ENCODE data around the gene SYTL3.

The SYTL3 gene

DNA sequence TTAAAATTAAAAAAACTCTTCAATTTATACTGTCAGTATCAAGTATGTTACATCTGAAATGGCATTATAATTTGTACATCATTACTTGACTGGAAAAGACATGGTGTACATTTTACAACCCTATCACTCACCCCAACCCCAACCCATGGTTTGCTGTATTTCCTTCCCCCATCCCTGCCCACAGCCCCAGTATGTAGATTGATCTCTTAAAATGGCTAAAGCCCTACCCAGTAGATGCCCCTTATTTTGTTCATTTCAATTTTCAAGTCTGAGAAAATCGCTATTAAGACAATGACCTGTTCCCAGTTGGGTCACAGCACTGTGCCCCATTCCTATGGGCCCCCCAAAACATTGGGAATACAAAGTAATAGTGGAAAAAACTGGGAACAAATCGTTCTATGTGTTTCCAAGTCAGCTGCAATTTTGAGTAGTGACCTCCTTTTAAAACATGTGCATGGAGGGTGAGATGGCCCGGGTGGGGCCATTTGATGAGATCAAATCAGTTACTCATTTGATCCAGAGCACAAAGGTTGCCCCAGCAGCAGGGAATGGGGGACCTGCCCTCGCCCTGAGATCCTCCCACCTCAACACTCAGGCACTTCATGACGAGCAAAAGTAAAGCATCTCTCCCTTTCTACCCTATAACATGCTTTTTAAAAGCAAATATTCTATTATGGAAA, 156.0 kb downstream of the SYTL3 start:
- H3F3A ChIP-seq (ENCODE audit: low read depth) = peaks cover 11% of the 10 kb centered on the region

DNA sequence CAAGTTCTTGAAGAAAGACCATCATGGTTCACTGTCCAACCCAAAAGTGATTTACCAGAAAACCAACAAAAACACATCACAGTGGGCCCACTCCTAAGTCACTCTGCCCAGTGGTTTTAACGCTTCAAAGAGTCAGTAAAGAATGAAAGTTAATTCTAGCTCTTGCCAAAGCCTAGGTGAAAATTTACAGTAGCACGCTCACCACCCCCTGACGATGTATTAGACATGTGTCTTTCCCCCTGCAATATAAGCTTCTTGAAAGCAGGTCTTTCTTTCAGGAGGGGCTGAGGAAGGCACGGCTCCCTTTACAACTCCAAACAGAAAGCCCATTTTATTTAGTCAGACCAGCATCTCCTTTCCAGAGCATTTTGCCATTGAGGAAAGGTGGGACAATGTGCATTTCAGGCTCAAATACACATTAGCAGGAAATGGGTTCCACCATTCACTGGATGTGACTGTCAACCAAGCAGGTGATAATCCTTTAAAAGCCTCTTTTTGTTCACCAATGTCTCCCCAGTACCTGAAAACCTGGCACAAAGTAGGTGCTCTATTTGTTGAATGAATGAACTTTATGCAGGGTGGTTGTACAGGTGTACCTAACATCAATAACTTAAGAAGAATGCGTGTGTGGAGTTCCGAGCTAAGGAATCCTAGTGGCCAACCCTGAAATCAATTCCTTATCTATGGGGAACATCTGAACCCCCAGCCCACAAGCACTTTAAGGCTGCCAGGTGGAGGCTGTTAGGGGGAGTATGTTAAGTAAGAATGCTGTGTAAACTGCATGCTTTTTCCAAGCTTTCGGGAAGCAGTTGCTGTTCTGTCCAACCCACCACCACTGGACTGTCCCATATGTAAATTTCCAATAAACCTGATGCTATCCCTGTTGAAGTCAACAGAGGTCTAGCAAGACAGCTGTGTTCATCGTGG, 157.9 kb downstream of the SYTL3 start:
- Histone ChIP-seq H3F3A (ENCODE audit: low read depth) (peaks cover 11% of the 10 kb centered on the region), H3K36me3 (ENCODE audit: insufficient read depth, low read length) (peaks cover 12% of the 10 kb centered on the region; the same call in 1 of the 2 replicates), H3K4me3 (ENCODE audit: low read length, poor library complexity, severe bottlenecking) (no peak overlapping the region), H3K4me1 (ENCODE audit: insufficient read depth, low read length, poor library complexity, severe bottlenecking) (peaks cover 79% of the 10 kb centered on the region), H3K9ac (ENCODE audit: low read depth, low read length, poor library complexity, severe bottlenecking) (no peak overlapping the region), H4K20me1 (ENCODE audit: insufficient read depth, low read length, poor library complexity, severe bottlenecking) (peaks cover 34% of the 10 kb centered on the region), H3K4me2 (ENCODE audit: low read depth, low read length, poor library complexity, severe bottlenecking) (peak overlapping the region; percentile 27), H3K27me3 (ENCODE audit: insufficient read depth, low read length, poor library complexity, severe bottlenecking) (no peaks in the 10 kb centered on the region), H3K79me2 (ENCODE audit: insufficient read depth, low read length) (peaks cover 86% of the 10 kb centered on the region), H2AFZ (ENCODE audit: low read length) (no peak overlapping the region), H3K9me3 (ENCODE audit: insufficient read depth, low read depth, low read length) (no peaks in the 10 kb centered on the region), H3K9me2 (replicated peaks; ENCODE audit: low read depth, low read length) (no peaks in the 10 kb centered on the region)
- no peak for TF ChIP-seq EZH2phosphoT487 (IDR thresholded peaks at IDR 0.05; ENCODE audit: borderline replicate concordance)
- TF ChIP-seq, protein P1, sequence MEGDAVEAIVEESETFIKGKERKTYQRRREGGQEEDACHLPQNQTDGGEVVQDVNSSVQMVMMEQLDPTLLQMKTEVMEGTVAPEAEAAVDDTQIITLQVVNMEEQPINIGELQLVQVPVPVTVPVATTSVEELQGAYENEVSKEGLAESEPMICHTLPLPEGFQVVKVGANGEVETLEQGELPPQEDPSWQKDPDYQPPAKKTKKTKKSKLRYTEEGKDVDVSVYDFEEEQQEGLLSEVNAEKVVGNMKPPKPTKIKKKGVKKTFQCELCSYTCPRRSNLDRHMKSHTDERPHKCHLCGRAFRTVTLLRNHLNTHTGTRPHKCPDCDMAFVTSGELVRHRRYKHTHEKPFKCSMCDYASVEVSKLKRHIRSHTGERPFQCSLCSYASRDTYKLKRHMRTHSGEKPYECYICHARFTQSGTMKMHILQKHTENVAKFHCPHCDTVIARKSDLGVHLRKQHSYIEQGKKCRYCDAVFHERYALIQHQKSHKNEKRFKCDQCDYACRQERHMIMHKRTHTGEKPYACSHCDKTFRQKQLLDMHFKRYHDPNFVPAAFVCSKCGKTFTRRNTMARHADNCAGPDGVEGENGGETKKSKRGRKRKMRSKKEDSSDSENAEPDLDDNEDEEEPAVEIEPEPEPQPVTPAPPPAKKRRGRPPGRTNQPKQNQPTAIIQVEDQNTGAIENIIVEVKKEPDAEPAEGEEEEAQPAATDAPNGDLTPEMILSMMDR (conservative IDR thresholded peaks at IDR 0.05; ENCODE audit: low read length) = no peak

More for the DNA sequence above, 156.0 kb downstream of the SYTL3 start:
- no peaks in the 10 kb centered on the region for H3K9me3 ChIP-seq (ENCODE audit: insufficient read depth, low read depth, low read length)
- no peak overlapping the region for H2AFZ ChIP-seq (ENCODE audit: low read length)
- no peak for TF ChIP-seq EZH2phosphoT487 (IDR thresholded peaks at IDR 0.05; ENCODE audit: borderline replicate concordance)
- TF ChIP-seq, protein P1 (conservative IDR thresholded peaks at IDR 0.05; ENCODE audit: low read length) = no peak
- H4K20me1 ChIP-seq (ENCODE audit: insufficient read depth, low read length, poor library complexity, severe bottlenecking) = peaks cover 40% of the 10 kb centered on the region
- H3K27me3 ChIP-seq (ENCODE audit: insufficient read depth, low read length, poor library complexity, severe bottlenecking) = no peaks in the 10 kb centered on the region
- H3K9ac ChIP-seq (ENCODE audit: low read depth, low read length, poor library complexity, severe bottlenecking) = no peak overlapping the region
- H3K4me3 ChIP-seq (ENCODE audit: low read length, poor library complexity, severe bottlenecking) = peak overlapping the region; percentile 35
- no peaks in the 10 kb centered on the region for H3K9me2 ChIP-seq (replicated peaks; ENCODE audit: low read depth, low read length)
- peak overlapping the region; percentile 61 for H3K4me2 ChIP-seq (ENCODE audit: low read depth, low read length, poor library complexity, severe bottlenecking)
- H3K4me1 ChIP-seq (ENCODE audit: insufficient read depth, low read length, poor library complexity, severe bottlenecking) = peaks cover 80% of the 10 kb centered on the region
- H3K36me3 ChIP-seq (ENCODE audit: insufficient read depth, low read length) = peaks cover 12% of the 10 kb centered on the region; the same call in 1 of the 2 replicates
- peaks cover 86% of the 10 kb centered on the region for H3K79me2 ChIP-seq (ENCODE audit: insufficient read depth, low read length)

DNA sequence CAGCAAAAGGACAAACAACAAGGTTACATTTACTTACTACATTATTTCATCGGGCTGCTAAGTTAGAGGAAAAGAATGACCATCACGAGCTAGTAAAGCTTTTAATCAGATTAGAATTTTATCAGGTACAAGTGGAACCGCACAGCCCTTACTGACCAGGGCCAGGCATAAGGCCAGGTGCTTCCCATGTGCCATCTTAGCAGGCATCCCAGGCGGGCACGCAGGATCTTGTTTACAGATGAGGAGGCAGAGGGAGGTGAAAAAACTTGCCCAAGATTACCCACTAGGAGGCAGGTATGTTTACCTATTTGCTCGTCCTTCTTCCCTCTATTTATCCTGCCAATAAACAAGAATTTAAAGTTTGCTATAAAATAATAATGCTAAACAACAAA, 158.6 kb downstream of the SYTL3 start:
- Histone ChIP-seq H3K36me3 (ENCODE audit: insufficient read depth, low read length) (peaks cover 12% of the 10 kb centered on the region; the same call in 1 of the 2 replicates), H3K9me3 (ENCODE audit: insufficient read depth, low read depth, low read length) (no peaks in the 10 kb centered on the region), H3K4me2 (ENCODE audit: low read depth, low read length, poor library complexity, severe bottlenecking) (peak overlapping the region; percentile 11), H3K79me2 (ENCODE audit: insufficient read depth, low read length) (peaks cover 88% of the 10 kb centered on the region), H3K27me3 (ENCODE audit: insufficient read depth, low read length, poor library complexity, severe bottlenecking) (no peaks in the 10 kb centered on the region), H3F3A (ENCODE audit: low read depth) (peaks cover 8% of the 10 kb centered on the region), H3K9me2 (replicated peaks; ENCODE audit: low read depth, low read length) (no peaks in the 10 kb centered on the region), H4K20me1 (ENCODE audit: insufficient read depth, low read length, poor library complexity, severe bottlenecking) (peaks cover 36% of the 10 kb centered on the region), H3K4me1 (ENCODE audit: insufficient read depth, low read length, poor library complexity, severe bottlenecking) (peaks cover 80% of the 10 kb centered on the region), H3K9ac (ENCODE audit: low read depth, low read length, poor library complexity, severe bottlenecking) (no peak overlapping the region), H2AFZ (ENCODE audit: low read length) (no peak overlapping the region), H3K4me3 (ENCODE audit: low read length, poor library complexity, severe bottlenecking) (no peak overlapping the region)
- TF ChIP-seq, protein P1 (conservative IDR thresholded peaks at IDR 0.05; ENCODE audit: low read length) = no peak
- no peak for TF ChIP-seq EZH2phosphoT487 (IDR thresholded peaks at IDR 0.05; ENCODE audit: borderline replicate concordance)
